GM19035 (cell line): ENCODE data around the gene ARHGEF11.
"Not testable (repeated sequence)": the region's sequence is repeated elsewhere in the genome, so short reads cannot be mapped to it uniquely, and the experiment has no call there.

Experiments used
- ATAC-seq: cut with Tn5 transposase; IDR thresholded peaks from one replicate; pipeline ENCODE4 v1.9.1; 2021; ENCODE audit not compliant: unreplicated experiment

The ARHGEF11 gene

GRCh38 chr1:156931974-156932710 lies 113.4 kb downstream of the ARHGEF11 start:
- ATAC-seq: no peak

DNA sequence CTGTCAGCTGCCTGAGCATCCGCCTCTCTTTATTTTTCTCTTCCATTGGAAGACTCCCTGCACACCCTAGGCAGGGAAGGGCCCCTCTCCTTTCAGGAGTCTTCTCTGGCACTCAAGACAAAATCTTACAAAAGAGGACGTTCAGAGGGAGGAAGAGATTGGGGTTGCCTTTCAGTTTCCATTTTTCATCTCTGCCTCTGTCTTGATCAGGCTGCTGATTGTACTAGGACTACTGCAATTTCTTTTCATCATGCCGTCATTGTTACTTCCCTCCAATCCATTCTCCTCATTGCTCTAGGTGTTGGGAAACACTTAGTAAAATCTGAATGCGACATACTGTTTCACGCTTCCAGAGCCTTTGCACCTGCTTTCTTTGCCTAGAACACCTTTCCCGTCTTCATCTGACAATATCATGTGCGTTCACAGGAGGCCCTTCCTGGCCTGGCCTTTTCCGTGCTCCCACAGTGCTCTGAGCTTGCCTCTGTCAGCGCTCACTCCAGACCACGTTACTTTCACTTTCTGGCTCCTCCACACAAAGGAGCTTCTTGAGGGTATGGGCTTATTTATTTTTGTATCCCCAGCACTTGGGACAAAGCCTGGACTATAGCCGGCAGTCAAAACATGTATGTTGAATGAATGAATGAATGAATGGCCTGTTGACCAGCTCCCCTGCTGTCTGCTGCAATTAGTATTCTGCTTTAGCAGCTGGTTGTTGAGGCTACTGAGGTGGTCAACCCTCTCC lies 114.2 kb downstream of the ARHGEF11 start:
- no peak for ATAC-seq

DNA sequence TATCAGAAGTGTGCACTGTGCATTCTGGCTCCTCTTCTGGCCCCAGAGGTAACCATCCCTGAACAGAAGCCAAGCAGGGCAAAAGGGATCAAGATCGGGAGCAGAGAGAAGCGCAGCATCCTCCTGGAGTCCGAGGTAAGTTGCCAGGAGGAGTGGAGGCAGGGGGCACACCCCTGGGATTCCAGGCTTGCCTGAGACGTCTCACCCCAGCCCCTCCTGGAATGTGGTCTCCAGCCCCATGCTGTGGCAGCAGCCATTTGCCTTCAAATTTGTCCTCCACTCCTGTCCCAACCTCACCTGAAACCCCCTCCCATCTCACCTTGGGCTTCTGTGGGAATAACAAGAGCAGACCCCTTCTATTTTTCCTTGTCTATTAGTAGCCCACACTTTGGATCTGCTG lies 115.1 kb downstream of the ARHGEF11 start:
- no peak for ATAC-seq

- ATAC-seq: no peak
Observed at GRCh38 chr1:156929596-156930238, 115.8 kb downstream of the ARHGEF11 start.

GRCh38 chr1:156928043-156928602 lies 117.4 kb downstream of the ARHGEF11 start:
- ATAC-seq: no peak

GRCh38 chr1:156927215-156928042 lies 118.1 kb downstream of the ARHGEF11 start:
- ATAC-seq: no peak

GRCh38 chr1:156926695-156927094 lies 118.8 kb downstream of the ARHGEF11 start:
- ATAC-seq: not testable (repeated sequence)

- ATAC-seq: no peak
Observed at GRCh38 chr1:156926175-156926574, 119.4 kb downstream of the ARHGEF11 start.

GRCh38 chr1:156925154-156926010 lies 120.2 kb downstream of the ARHGEF11 start:
- no peak for ATAC-seq

DNA sequence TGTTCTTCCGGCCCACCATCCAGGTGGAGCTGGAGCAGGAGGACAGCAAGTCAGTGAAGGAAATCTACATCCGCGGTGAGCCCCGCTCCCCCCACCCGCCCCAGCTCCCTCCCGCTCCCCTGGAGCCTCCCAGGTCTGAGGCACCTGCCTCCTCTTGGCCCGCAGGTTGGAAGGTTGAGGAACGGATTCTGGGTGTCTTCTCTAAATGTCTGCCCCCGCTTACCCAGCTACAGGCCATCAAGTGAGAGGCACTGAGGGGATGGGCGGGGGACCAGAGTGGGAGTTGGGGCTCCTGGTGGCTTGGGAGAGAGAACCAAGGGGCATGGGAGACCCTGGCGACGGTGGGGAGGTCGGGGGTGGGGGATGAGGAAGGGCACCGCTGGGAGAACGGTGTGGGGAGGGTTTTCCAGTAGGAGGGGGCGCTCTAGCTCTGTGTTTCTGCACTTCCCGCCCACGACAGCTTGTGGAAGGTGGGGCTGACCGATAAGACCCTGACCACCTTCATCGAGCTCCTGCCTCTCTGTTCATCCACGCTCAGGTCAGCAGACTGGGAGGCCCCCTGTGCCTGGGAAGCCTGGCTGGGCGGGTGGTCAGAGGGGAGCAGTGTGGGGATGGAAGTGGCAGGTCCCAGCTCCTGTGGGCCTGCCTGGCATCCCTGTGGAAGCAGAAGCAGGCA lies 120.9 kb downstream of the ARHGEF11 start:
- no peak for ATAC-seq

DNA sequence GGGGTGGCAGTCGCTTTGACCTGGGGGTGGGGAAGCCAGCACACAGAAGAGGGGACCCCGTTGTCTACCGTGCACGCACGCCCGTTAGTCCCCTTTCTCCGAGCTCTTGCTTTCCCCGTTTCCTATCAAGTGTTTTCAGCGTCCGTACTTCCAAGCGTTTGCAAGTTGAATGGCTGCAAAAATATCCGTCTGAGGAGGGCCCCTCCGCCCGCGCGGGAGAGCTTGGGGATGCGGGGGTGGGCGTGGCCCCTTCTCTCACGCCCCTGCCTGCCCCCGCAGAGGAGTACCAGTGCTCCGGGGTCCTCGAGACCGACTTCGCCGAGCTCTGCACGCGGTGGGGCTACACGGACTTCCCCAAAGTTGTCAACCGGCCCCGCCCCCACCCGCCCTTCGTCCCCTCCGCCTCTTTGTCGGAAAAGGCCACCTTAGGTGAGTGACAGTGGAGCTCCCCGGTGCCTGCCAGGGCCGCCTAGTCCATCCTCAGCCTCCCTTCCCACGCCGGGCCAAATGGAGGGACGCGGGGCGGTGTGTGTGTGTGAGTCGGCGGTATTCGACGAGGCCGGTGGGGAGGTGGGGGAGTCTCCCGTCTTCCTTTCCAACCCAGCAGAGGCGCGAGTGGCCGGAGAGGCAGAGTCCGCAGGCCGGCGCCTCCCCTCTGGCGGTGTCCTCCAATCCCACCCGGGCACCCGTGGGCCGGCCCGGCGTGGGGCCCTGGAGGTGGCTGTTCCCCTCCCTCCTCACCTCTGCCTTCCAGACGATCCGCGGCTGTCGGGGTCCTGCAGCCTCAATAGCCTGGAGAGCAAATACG lies 121.7 kb downstream of the ARHGEF11 start:
- no peak for ATAC-seq

DNA sequence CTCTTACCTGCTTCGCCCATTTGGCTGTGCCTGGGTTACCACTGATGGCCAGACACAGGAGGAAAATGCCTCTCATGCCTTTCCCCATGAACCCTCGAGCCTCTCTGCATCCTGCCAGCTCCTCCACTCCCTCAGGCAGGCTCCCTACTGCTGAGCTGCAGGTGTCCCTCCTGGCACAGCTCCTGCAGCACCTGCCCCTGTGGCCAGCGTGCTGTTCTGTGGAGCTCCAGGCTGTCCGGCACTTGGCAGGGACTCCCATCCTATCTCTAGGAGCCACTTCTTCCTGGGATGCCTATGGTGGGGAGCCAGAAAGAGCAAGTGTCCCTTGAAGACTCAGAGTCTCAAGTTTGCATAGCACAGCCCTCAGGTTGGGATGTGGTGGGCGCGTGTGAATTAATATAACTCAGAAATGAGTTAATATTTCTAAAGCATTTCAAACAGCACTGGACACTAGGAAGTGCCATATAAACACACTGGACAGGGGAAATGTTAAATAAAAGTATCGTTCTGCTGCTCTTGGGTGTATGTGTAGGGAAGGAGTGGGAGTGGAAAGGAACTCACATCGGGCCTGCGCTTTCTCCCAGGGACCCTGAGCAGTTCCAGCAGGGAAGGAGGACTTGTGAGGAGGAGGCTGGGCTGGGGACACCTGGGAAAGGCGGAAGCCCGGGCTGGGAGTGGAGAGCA lies 122.4 kb downstream of the ARHGEF11 start:
- no peak for ATAC-seq

- no peak for ATAC-seq
Observed at GRCh38 chr1:156921053-156921529, 124.5 kb downstream of the ARHGEF11 start.

DNA sequence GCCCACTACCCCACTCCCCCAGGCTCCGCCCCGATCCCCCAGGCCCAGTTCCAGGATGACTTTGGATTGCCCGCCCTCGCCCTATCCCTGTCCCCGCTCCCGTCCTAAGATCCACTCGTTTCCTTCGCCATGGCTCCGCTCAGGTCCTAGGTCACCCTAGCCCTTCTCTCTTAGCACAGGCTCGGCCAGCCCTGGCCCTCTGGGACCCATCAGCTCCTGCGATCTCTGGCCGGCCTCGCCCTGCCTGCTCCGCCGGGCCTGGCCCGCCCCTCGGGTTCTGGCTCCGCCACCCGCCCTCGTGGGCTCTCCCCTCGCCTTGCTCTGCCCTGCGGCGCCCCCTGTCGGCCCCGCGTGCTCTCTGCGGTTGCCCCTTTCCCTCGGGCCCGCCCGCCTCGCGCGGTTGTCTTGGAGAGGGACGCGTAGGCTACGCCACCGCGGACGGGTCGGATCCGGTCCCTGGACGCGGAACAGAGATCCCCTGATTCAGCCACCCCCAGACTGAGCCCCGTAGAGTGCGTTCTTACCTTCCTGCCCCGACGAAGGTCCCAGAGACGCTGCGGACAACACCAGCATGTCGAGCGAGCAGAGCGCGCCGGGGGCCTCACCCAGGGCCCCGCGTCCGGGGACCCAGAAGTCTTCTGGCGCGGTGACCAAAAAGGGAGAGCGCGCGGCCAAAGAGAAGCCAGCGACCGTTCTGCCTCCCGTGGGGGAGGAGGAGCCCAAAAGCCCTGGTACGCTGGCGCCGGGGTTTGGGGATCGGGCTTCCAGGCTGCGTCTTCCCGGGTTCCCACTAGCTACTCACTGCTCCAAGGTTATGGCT lies 125.1 kb downstream of the ARHGEF11 start, which contains the start of gene LRRC71:
TSS of gene LRRC71 (plus strand) at position 400 of the 820 bp plus-strand sequence. CDS start at position 572, 172 bp downstream.
- no peak for ATAC-seq

DNA sequence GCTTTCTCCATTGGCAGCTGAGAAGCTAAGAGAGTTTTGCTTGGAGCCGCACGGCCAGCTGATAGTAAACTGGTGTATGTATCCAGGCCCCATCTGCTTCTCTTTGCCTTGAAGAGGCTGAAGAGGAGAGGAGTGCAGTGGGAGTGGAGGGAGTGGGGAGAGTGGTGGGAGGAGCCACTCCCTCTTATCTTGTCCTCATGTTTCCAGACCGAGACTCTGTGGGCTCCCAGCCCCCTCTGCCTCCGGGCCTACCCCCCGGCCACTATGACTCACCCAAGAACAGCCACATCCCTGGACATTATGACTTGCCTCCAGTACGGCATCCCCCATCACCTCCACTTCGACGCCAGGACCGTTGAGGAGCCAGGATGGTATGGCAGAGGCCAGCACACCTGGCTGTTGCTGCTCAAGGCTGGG lies 131.1 kb downstream of the ARHGEF11 start:
- no peak for ATAC-seq

GRCh38 chr1:156913809-156914387 lies 131.6 kb downstream of the ARHGEF11 start:
- no peak for ATAC-seq
